GM19467 (cell line): ENCODE measurements around the gene FGFBP2.
A peak's percentile ranks its signal among the peaks of the same experiment; 100 is the strongest.

ENCODE experiments used
- ATAC-seq: cut with Tn5 transposase; IDR thresholded peaks from one replicate; pipeline ENCODE4 v1.9.1; 2021; ENCODE audit warnings: mild to moderate bottlenecking, moderate library complexity; ENCODE audit not compliant: unreplicated experiment

The FGFBP2 gene

GRCh38 chr4:15963001-15963451 lies at the start of gene FGFBP2:
TSS of gene FGFBP2 (minus strand) at chr4:15963175. CDS start at chr4:15963129, 46 bp downstream.
- peak; percentile 40 for ATAC-seq

GRCh38 chr4:16011173-16011572 lies 48.2 kb upstream of the FGFBP2 start:
- ATAC-seq = no peak

- no peak for ATAC-seq
Observed at GRCh38 chr4:16009153-16009552, 46.2 kb upstream of the FGFBP2 start.

GRCh38 chr4:16007471-16008095 lies 44.6 kb upstream of the FGFBP2 start:
- ATAC-seq = no peak

- ATAC-seq = no peak
Observed at GRCh38 chr4:16006771-16007446, 43.9 kb upstream of the FGFBP2 start.

GRCh38 chr4:16005676-16006075 lies 42.7 kb upstream of the FGFBP2 start:
- no peak for ATAC-seq

- peak; percentile 98 for ATAC-seq
Observed at GRCh38 chr4:16001484-16001858, 38.5 kb upstream of the FGFBP2 start.

- no peak for ATAC-seq
Observed at GRCh38 chr4:16000708-16001483, 37.9 kb upstream of the FGFBP2 start.

GRCh38 chr4:15996773-15997172 lies 33.8 kb upstream of the FGFBP2 start:
- ATAC-seq = no peak

GRCh38 chr4:15995826-15996225 lies 32.9 kb upstream of the FGFBP2 start:
- no peak for ATAC-seq

GRCh38 chr4:15992167-15992485 lies 29.2 kb upstream of the FGFBP2 start:
- ATAC-seq = no peak

- no peak for ATAC-seq
Observed at GRCh38 chr4:15990570-15991285, 27.8 kb upstream of the FGFBP2 start.

GRCh38 chr4:15989424-15989823 lies 26.4 kb upstream of the FGFBP2 start:
- ATAC-seq = no peak

- ATAC-seq = no peak
Observed at GRCh38 chr4:15988222-15988621, 25.2 kb upstream of the FGFBP2 start.

GRCh38 chr4:15986907-15987306 lies 23.9 kb upstream of the FGFBP2 start:
- ATAC-seq = no peak

- ATAC-seq = no peak
Observed at GRCh38 chr4:15983610-15984009, 20.6 kb upstream of the FGFBP2 start.

- ATAC-seq = no peak
Observed at GRCh38 chr4:15982842-15983524, 20.0 kb upstream of the FGFBP2 start.

- ATAC-seq = no peak
Observed at GRCh38 chr4:15976456-15977447, 13.8 kb upstream of the FGFBP2 start.

GRCh38 chr4:15971068-15971801 lies 8.3 kb upstream of the FGFBP2 start:
- ATAC-seq = no peak
